GOT3 (cell line): ENCODE results near the gene GTF2H4.

ENCODE experiments used
- DNase-seq: peaks from one replicate; lab custom pipeline; 2025; ENCODE audit warnings: mixed read lengths; lab: John Stamatoyannopoulos, UW

Gene GTF2H4

GRCh38 chr6:30955367-30956042, 47.5 kb downstream of the GTF2H4 start:
- DNase-seq, result no peak

- no peak for DNase-seq
These were observed 49.7 kb downstream of the GTF2H4 start for GRCh38 chr6:30957716-30958115.

GRCh38 chr6:30960907-30961673, 53.1 kb downstream of the GTF2H4 start:
- DNase-seq, result no peak

- DNase-seq, result no peak
These were observed 54.7 kb downstream of the GTF2H4 start for GRCh38 chr6:30962716-30963115.

GRCh38 chr6:30963641-30964040, 55.6 kb downstream of the GTF2H4 start:
- no peak for DNase-seq
